Keratinocyte (primary cell): Measurements from ENCODE around the gene TBC1D4. TPM values are rescaled to one million over a fixed set of nuclear protein-coding genes. Genes with fewer than 3 reads are reported as not detected.

ENCODE experiments used
- DNase-seq: peaks from one replicate; pipeline ENCODE4 v3.0.0-alpha.2; 2011; ENCODE audit warnings: low read depth, missing footprints, low spot score
- FAIRE-seq: peaks from 2 replicates; lab custom pipeline; 2011; peaks lifted over from hg19 to GRCh38; lab: Jason Lieb, UNC
- H2AFZ ChIP-seq: 2 replicates; pipeline ENCODE4 v1.6.0; 2012; ENCODE audit warnings: low read length, control low read depth, inconsistent platforms; ENCODE audit not compliant: control insufficient read depth
- H3K27ac ChIP-seq: 2 replicates; pipeline ENCODE4 v1.5.1; 2011; ENCODE audit warnings: low read length; ENCODE audit not compliant: control insufficient read depth, insufficient read depth
- H3K27me3 ChIP-seq: 3 replicates; pipeline ENCODE4 v1.6.0; 2011; ENCODE audit warnings: low read length; ENCODE audit not compliant: control insufficient read depth, insufficient read depth; ENCODE audit errors: extremely low read depth
- H3K36me3 ChIP-seq, 2 experiments: 2 replicates in 1 of 2; 3 replicates in 1 of 2; pipeline ENCODE4 v1.5.1; 2011; ENCODE audit warnings: low read length in 2 of 2, mild to moderate bottlenecking in 1 of 2; ENCODE audit not compliant: control insufficient read depth in 2 of 2, insufficient read depth in 2 of 2; ENCODE audit errors: extremely low read depth in 1 of 2
- H3K4me1 ChIP-seq: 3 replicates; pipeline ENCODE4 v1.5.1; 2011; ENCODE audit warnings: low read length; ENCODE audit not compliant: control insufficient read depth, insufficient read depth; ENCODE audit errors: extremely low read depth
- H3K4me2 ChIP-seq: 3 replicates; pipeline ENCODE4 v1.6.0; 2011; ENCODE audit warnings: low read depth, low read length; ENCODE audit not compliant: control insufficient read depth, insufficient read depth; ENCODE audit errors: extremely low read depth
- H3K4me3 ChIP-seq, 3 experiments: fragments of 200-600 bp in 1 of 3; sonication (generic) in 1 of 3; 2 replicates in 2 of 3; 3 replicates in 1 of 3; pipeline ENCODE4 v1.5.1; 2011 to 2016; ENCODE audit warnings: low read length in 3 of 3, mild to moderate bottlenecking in 3 of 3, control low read depth in 2 of 3, inconsistent platforms in 1 of 3, low read depth in 1 of 3, mixed read lengths in 1 of 3, mixed run types in 1 of 3, moderate library complexity in 1 of 3; ENCODE audit not compliant: control insufficient read depth in 2 of 3, insufficient read depth in 2 of 3; ENCODE audit errors: extremely low read depth in 1 of 3
- H3K79me2 ChIP-seq: 2 replicates; pipeline ENCODE4 v1.6.0; 2012; ENCODE audit warnings: low read length; ENCODE audit not compliant: control insufficient read depth, insufficient read depth
- H3K9ac ChIP-seq: 3 replicates; pipeline ENCODE4 v1.6.0; 2011; ENCODE audit warnings: low read length; ENCODE audit not compliant: control insufficient read depth, insufficient read depth; ENCODE audit errors: extremely low read depth
- H3K9me1 ChIP-seq: 3 replicates; pipeline ENCODE4 v1.6.0; 2011; ENCODE audit warnings: low read length; ENCODE audit not compliant: control insufficient read depth, insufficient read depth; ENCODE audit errors: extremely low read depth
- H3K9me3 ChIP-seq: 2 replicates; pipeline ENCODE4 v1.5.1; 2012; ENCODE audit warnings: low read depth, low read length; ENCODE audit not compliant: control insufficient read depth
- H4K20me1 ChIP-seq: 3 replicates; pipeline ENCODE4 v1.6.0; 2011; ENCODE audit warnings: low read length; ENCODE audit not compliant: control insufficient read depth, insufficient read depth; ENCODE audit errors: extremely low read depth
- EZH2 ChIP-seq: IDR thresholded peaks from one replicate; pipeline ENCODE4 v1.6.1; 2012; ENCODE audit warnings: inconsistent platforms, mild to moderate bottlenecking, low read length, moderate library complexity
- dilution Hi-C: fragments of 300-500 bp; cut with MboI; formaldehyde crosslinking; loops from one replicate; pipeline ENCODE4 v1.7.0; 2020; ENCODE audit warnings: low sequenced_read_pairs; ENCODE audit not compliant: extremely low pct_ligation_motif_present
- polyA plus RNA-seq, 5 experiments: library from polyadenylated mRNA; depleted of rRNA in 3 of 5; stranded (reverse) in 3 of 5; stranded (forward) in 1 of 5; unstranded in 1 of 5; fragments of >200 nt; gene quantifications; 1 replicate in 1 of 5; 2 replicates in 3 of 5; 3 replicates in 1 of 5; pipeline versions ENCODE4 v1.2.1 to v1.2.3, GENCODE V29; 2011 to 2012; ENCODE audit warnings: missing spikeins in 2 of 5, low read depth in 1 of 5, low replicate concordance in 1 of 5
- TF ChIP-seq, protein P1 (sequence below), 3 experiments: IDR thresholded peaks in 1 of 3; conservative IDR thresholded peaks in 1 of 3; optimal IDR thresholded peaks in 1 of 3; 2 replicates in 2 of 3; 3 replicates in 1 of 3; pipeline versions ENCODE3 to v1.5.1; 2011; ENCODE audit warnings: low read length in 3 of 3, mild to moderate bottlenecking in 3 of 3, moderate library complexity in 2 of 3, control low read depth in 1 of 3, inconsistent platforms in 1 of 3; ENCODE audit not compliant: insufficient read depth in 2 of 3; ENCODE audit errors: extremely low read depth in 1 of 3

The TBC1D4 gene
- polyA plus RNA-seq, 1 donor (not counting 4 experiments of a cell fraction or from before 2014, with no cell fraction given) = 14.2 TPM

DNA sequence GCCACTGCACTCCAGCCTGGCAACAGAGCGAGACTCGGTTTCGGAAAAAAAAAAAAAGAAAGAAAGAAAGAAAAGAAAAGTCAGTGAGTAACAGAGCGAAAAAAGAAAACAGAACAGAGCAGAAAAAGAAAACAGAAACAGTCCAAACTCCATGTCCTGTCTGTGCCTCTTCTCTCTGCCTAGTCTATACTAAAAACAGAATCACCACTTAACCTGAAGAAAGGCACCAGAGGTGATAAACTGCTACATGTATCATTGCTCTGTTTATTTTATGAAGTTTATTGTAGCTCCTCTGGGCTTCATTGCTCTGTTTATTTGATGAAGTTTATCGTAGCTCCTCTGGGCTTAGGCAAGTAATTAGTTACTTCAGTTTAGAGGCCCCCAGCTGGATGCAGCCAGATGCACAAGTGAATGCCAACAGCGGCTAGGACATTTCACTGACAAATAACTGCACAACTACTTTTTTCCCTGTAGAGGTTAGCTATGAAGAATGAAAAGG is 39.2 kb downstream of the TBC1D4 start:
- no peak overlapping the region for H3K27ac ChIP-seq
- H3K36me3 ChIP-seq = no peaks in the 10 kb centered on the region
- H4K20me1 ChIP-seq = no peaks in the 10 kb centered on the region
- DNase-seq (no peak), FAIRE-seq (no peak)
- peaks cover 2% of the 10 kb centered on the region for H3K79me2 ChIP-seq
- no peak overlapping the region for H3K4me3 ChIP-seq
- H3K4me2 ChIP-seq = no peak overlapping the region
- H3K9me1 ChIP-seq = no peaks in the 10 kb centered on the region
- H3K4me1 ChIP-seq = peaks cover 4% of the 10 kb centered on the region
- TF ChIP-seq, protein P1, sequence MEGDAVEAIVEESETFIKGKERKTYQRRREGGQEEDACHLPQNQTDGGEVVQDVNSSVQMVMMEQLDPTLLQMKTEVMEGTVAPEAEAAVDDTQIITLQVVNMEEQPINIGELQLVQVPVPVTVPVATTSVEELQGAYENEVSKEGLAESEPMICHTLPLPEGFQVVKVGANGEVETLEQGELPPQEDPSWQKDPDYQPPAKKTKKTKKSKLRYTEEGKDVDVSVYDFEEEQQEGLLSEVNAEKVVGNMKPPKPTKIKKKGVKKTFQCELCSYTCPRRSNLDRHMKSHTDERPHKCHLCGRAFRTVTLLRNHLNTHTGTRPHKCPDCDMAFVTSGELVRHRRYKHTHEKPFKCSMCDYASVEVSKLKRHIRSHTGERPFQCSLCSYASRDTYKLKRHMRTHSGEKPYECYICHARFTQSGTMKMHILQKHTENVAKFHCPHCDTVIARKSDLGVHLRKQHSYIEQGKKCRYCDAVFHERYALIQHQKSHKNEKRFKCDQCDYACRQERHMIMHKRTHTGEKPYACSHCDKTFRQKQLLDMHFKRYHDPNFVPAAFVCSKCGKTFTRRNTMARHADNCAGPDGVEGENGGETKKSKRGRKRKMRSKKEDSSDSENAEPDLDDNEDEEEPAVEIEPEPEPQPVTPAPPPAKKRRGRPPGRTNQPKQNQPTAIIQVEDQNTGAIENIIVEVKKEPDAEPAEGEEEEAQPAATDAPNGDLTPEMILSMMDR (optimal IDR thresholded peaks at IDR 0.05 in 1 of 3, IDR thresholded peaks at IDR 0.05 in 1 of 3, conservative IDR thresholded peaks at IDR 0.05 in 1 of 3; ENCODE audit: extremely low read depth in 1 of 3, insufficient read depth in 2 of 3, low read length in 3 of 3) = no peak
- TF ChIP-seq EZH2 = no peak
- H3K27me3 ChIP-seq = no peaks in the 10 kb centered on the region
- H3K9me3 ChIP-seq = no peaks in the 10 kb centered on the region
- dilution Hi-C loops = no loop called here
- H3K9ac ChIP-seq = no peak overlapping the region
- H2AFZ ChIP-seq = no peak overlapping the region

DNA sequence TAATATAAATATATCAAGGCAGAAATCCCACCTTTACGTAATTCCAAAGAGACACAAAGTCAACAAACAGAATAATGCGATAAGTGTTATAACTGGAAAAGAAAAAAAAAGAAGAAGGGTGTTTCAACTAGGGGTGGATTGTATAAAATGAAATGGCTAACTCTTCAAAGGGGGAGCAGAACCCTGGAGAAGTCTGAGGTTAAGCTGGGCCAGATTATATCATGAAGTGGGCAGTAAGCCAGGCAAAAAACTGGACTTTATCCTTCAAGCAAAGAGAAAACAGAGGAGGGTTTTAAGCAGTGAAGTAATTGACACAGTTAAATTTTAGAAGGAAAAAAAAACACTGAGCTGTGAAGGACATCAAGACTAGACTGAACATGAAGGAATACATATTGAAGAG is 41.9 kb downstream of the TBC1D4 start:
- H3K4me2 ChIP-seq = no peak overlapping the region
- H3K4me1 ChIP-seq = peaks cover under 1% of the 10 kb centered on the region
- no peaks in the 10 kb centered on the region for H3K9me3 ChIP-seq
- no peak overlapping the region for H2AFZ ChIP-seq
- H3K4me3 ChIP-seq = no peak overlapping the region
- no peaks in the 10 kb centered on the region for H3K9me1 ChIP-seq
- DNase-seq (no peak), FAIRE-seq (no peak)
- H3K79me2 ChIP-seq = peaks cover 2% of the 10 kb centered on the region
- H3K9ac ChIP-seq = no peak overlapping the region
- TF ChIP-seq, protein P1 (optimal IDR thresholded peaks at IDR 0.05 in 1 of 3, IDR thresholded peaks at IDR 0.05 in 1 of 3, conservative IDR thresholded peaks at IDR 0.05 in 1 of 3; ENCODE audit: extremely low read depth in 1 of 3, insufficient read depth in 2 of 3, low read length in 3 of 3) = no peak
- no peak for TF ChIP-seq EZH2
- no peaks in the 10 kb centered on the region for H4K20me1 ChIP-seq
- no peak overlapping the region for H3K27ac ChIP-seq
- no peaks in the 10 kb centered on the region for H3K27me3 ChIP-seq
- no peaks in the 10 kb centered on the region for H3K36me3 ChIP-seq
- dilution Hi-C loops = no loop called here
